Thoracic aorta (tissue), 2 donors: Measurements from ENCODE around the gene SIL1. TPM values are rescaled to one million over a fixed set of nuclear protein-coding genes. Genes with fewer than 3 reads are reported as not detected.

Experiments used
- ATAC-seq: fragments of 150-250 bp; one replicate; pipeline ENCODE4 v1.8.0; 2017; ENCODE audit warnings: low read depth; ENCODE audit not compliant: insufficient number of reproducible peaks, low FRiP score
- DNase-seq: peaks from one replicate; pipeline ENCODE4 v3.0.0-alpha.2; 2020; ENCODE audit warnings: low spot score
- H3K27ac ChIP-seq, 2 donors: fragments of 200-600 bp; sonication (generic); 1 replicate in 1 of 2; 2 replicates in 1 of 2; pipeline ENCODE4 v1.5.1; 2016; ENCODE audit warnings: mild to moderate bottlenecking in 2 of 2, moderate library complexity in 2 of 2
- H3K27me3 ChIP-seq: fragments of 200-600 bp; sonication (generic); replicated peaks from 2 replicates; pipeline ENCODE4 v1.6.0; 2016; ENCODE audit warnings: mild to moderate bottlenecking; ENCODE audit not compliant: insufficient read depth
- H3K36me3 ChIP-seq: fragments of 200-600 bp; sonication (generic); one replicate; pipeline ENCODE4 v1.5.1; 2016
- H3K4me1 ChIP-seq, 2 donors: fragments of 200-600 bp; sonication (generic); 1 replicate in 1 of 2; 2 replicates in 1 of 2; pipeline versions ENCODE4 v1.5.1 to v1.6.0; 2016; ENCODE audit warnings: low read depth in 2 of 2, mild to moderate bottlenecking in 1 of 2; ENCODE audit not compliant: control insufficient read depth in 1 of 2
- H3K4me3 ChIP-seq: fragments of 200-600 bp; sonication (generic); 2 replicates; pipeline ENCODE4 v1.5.1; 2016; ENCODE audit warnings: mild to moderate bottlenecking
- H3K9me3 ChIP-seq: fragments of 200-600 bp; sonication (generic); 2 replicates; pipeline ENCODE4 v1.5.1; 2016
- total RNA-seq, 2 donors: library from RNA; depleted of rRNA; stranded (reverse); fragments of >200 nt; gene quantifications; one replicate each; pipeline versions ENCODE4 v1.1.0 to v1.2.3, GENCODE V29; 2016
- TF ChIP-seq, protein P1 (sequence below): fragments of 200-600 bp; sonication (generic); IDR thresholded peaks from one replicate; pipeline ENCODE4 v1.5.1; 2019; ENCODE audit warnings: antibody characterized with exemption

The SIL1 gene
- total RNA-seq, 2 donors from 2014 or later, result 33.1 to 41.2 TPM

DNA sequence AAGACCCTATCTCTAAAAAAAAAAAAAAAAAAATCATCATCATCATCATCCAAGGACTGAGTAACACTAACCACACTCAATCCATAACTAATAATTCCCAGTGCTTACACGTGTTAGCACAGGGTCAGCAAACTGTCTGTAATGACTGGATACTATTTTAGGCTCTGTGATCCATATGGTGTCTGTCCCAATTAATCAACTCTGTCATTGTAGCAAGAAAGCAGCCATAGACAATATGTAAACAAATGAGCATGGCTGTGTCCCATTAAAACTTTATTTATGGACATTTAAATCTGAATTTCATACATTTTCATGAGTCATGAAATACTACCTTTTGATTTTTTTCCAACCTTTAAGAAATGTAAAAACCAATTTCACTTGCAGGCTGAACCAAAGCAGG lies 148.4 kb downstream of the SIL1 start:
- Histone ChIP-seq H3K4me1 (peaks cover 0 to 6% of the 10 kb centered on the region in 2 donors), H3K27ac (no peak overlapping the region), H3K4me3 (no peak overlapping the region), H3K36me3 (no peaks in the 10 kb centered on the region), H3K27me3 (no peaks in the 10 kb centered on the region), H3K9me3 (no peaks in the 10 kb centered on the region)
- ATAC-seq (no peak), DNase-seq (no peak)
- TF ChIP-seq, protein P1, sequence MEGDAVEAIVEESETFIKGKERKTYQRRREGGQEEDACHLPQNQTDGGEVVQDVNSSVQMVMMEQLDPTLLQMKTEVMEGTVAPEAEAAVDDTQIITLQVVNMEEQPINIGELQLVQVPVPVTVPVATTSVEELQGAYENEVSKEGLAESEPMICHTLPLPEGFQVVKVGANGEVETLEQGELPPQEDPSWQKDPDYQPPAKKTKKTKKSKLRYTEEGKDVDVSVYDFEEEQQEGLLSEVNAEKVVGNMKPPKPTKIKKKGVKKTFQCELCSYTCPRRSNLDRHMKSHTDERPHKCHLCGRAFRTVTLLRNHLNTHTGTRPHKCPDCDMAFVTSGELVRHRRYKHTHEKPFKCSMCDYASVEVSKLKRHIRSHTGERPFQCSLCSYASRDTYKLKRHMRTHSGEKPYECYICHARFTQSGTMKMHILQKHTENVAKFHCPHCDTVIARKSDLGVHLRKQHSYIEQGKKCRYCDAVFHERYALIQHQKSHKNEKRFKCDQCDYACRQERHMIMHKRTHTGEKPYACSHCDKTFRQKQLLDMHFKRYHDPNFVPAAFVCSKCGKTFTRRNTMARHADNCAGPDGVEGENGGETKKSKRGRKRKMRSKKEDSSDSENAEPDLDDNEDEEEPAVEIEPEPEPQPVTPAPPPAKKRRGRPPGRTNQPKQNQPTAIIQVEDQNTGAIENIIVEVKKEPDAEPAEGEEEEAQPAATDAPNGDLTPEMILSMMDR, result no peak

DNA sequence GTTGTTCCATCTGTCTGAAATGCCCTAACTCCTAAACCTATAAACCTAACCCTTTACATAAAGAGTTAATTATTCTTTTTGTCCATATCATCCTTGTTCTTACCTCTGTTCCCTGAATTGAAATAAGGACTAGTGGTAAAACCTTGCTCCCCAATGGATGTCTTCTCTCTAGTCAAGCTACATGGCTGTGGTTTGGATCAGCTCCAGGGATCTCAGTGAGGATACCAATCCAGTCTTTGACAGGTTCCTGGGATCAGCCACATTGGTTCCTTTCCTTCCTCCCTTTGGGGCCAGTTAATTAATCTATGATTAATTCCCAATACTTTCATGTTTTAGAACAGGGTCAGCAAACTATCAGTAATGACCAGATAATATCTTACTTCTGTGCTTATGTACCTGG lies 151.6 kb downstream of the SIL1 start:
- TF ChIP-seq, protein P1, result no peak
- H3K27ac ChIP-seq, result no peak overlapping the region
- DNase-seq, result no peak

GRCh38 chr5:139043157-139043905 lies 154.8 kb downstream of the SIL1 start:
- Histone ChIP-seq H3K4me3 (no peak overlapping the region), H3K36me3 (no peaks in the 10 kb centered on the region), H3K9me3 (no peaks in the 10 kb centered on the region), H3K27ac (no peak overlapping the region), H3K4me1 (no peaks in the 10 kb centered on the region), H3K27me3 (no peaks in the 10 kb centered on the region)
- no peak for DNase-seq
- TF ChIP-seq, protein P1, result no peak
- no peak for ATAC-seq

More for the DNA sequence above, 151.6 kb downstream of the SIL1 start:
- no peak for ATAC-seq
- H3K4me3 ChIP-seq, result no peak overlapping the region
- H3K36me3 ChIP-seq, result no peaks in the 10 kb centered on the region
- H3K27me3 ChIP-seq, result no peaks in the 10 kb centered on the region
- H3K4me1 ChIP-seq, result peaks cover 0 to 3% of the 10 kb centered on the region in 2 donors
- H3K9me3 ChIP-seq, result no peaks in the 10 kb centered on the region

- H3K4me1 ChIP-seq, result no peaks in the 10 kb centered on the region
- H3K27ac ChIP-seq, result no peak overlapping the region
- H3K9me3 ChIP-seq, result no peaks in the 10 kb centered on the region
- no peaks in the 10 kb centered on the region for H3K27me3 ChIP-seq
- TF ChIP-seq, protein P1, result no peak
- H3K4me3 ChIP-seq, result no peak overlapping the region
- no peaks in the 10 kb centered on the region for H3K36me3 ChIP-seq
- ATAC-seq (no peak), DNase-seq (no peak)
Observed at GRCh38 chr5:139040081-139040480, 158.1 kb downstream of the SIL1 start.

GRCh38 chr5:139038613-139039305 lies 159.4 kb downstream of the SIL1 start:
- Histone ChIP-seq H3K4me1 (no peaks in the 10 kb centered on the region), H3K4me3 (no peak overlapping the region), H3K36me3 (no peaks in the 10 kb centered on the region), H3K27ac (no peak overlapping the region), H3K9me3 (no peaks in the 10 kb centered on the region), H3K27me3 (no peaks in the 10 kb centered on the region)
- DNase-seq, result no peak
- TF ChIP-seq, protein P1, result no peak
- ATAC-seq, result no peak
